Panc1 (cell line): Measurements from ENCODE around the gene OR6F1. TPM values are rescaled to one million over a fixed set of nuclear protein-coding genes. Genes with fewer than 3 reads are reported as not detected.

ENCODE experiments used
- ATAC-seq: fragments of 200-7000 bp; cut with Tn5 transposase; 2 replicates; pipeline ENCODE4 v1.9.1; 2020; ENCODE audit warnings: mild to moderate bottlenecking, moderate library complexity
- BruUV-seq: library from RNA; stranded (reverse); fragments of 400-500 nt; replicated peaks from 2 replicates; lab custom pipeline; 2021; lab: Mats Ljungman, UMichigan
- CTCF ChIA-PET: fragments of 300-600 bp; sonication (Branson Sonifier 250); formaldehyde crosslinking; loops from one replicate; lab custom pipeline; 2022; ENCODE audit warnings: antibody characterized with exemption; lab: Charles Lee
- POLR2A ChIA-PET: fragments of 300-600 bp; sonication (Branson Sonifier 250); formaldehyde crosslinking; loops from one replicate; lab custom pipeline; 2022; ENCODE audit warnings: antibody characterized with exemption; lab: Charles Lee
- DNase-seq: peaks from one replicate; pipeline ENCODE4 v3.0.0-alpha.2; 2010; ENCODE audit warnings: low read depth, low spot score
- H3K27ac ChIP-seq: 2 replicates; pipeline ENCODE4 v1.5.1; 2011; ENCODE audit warnings: mild to moderate bottlenecking, low read length, inconsistent platforms
- H3K27me3 ChIP-seq: fragments of 200-500 bp; sonication (Bioruptor generic); 2 replicates; pipeline ENCODE4 v1.6.0; 2014; ENCODE audit warnings: low read length, inconsistent platforms; ENCODE audit not compliant: control insufficient read depth, insufficient read depth
- H3K36me3 ChIP-seq: fragments of 200-500 bp; sonication (Bioruptor generic); 2 replicates; pipeline ENCODE4 v1.5.1; 2014; ENCODE audit warnings: inconsistent platforms, mild to moderate bottlenecking, low read length, moderate library complexity; ENCODE audit not compliant: control insufficient read depth, insufficient read depth
- H3K4me1 ChIP-seq: 2 replicates; pipeline ENCODE4 v1.5.1; 2011; ENCODE audit warnings: inconsistent platforms, mild to moderate bottlenecking, low read length, moderate library complexity; ENCODE audit not compliant: control insufficient read depth, insufficient read depth
- H3K4me3 ChIP-seq, 2 experiments: 2 replicates each; pipeline ENCODE4 v1.5.1; 2011 to 2012; ENCODE audit warnings: low read depth in 2 of 2, low read length in 2 of 2, mild to moderate bottlenecking in 2 of 2, inconsistent platforms in 1 of 2, moderate library complexity in 1 of 2
- H3K9me3 ChIP-seq: fragments of 200-500 bp; sonication (Bioruptor generic); 2 replicates; pipeline ENCODE4 v1.5.1; 2014; ENCODE audit warnings: low read depth, mild to moderate bottlenecking, inconsistent platforms, low read length, moderate library complexity; ENCODE audit not compliant: control insufficient read depth, insufficient read depth
- POLR2AphosphoS5 ChIP-seq: IDR thresholded peaks from 2 replicates; pipeline ENCODE4 v1.6.1; 2012; ENCODE audit warnings: mild to moderate bottlenecking, low read depth, low read length, moderate library complexity
- SIN3A ChIP-seq: IDR thresholded peaks from 2 replicates; pipeline ENCODE4 v1.6.1; 2012; ENCODE audit warnings: low read depth, mild to moderate bottlenecking, low read length, moderate library complexity, borderline replicate concordance; ENCODE audit not compliant: insufficient read depth
- TCF7L2 ChIP-seq: IDR thresholded peaks from 2 replicates; pipeline ENCODE4 v1.6.1; 2011; ENCODE audit warnings: mild to moderate bottlenecking, low read depth, low read length, inconsistent platforms
- in situ Hi-C: cut with HindIII; loops from 2 replicates; pipeline ENCODE4 v1.10.0; 2016; ENCODE audit warnings: low sequenced_read_pairs, low pct_unique_long_range_greater_than_20kb
- intact Hi-C: fragments of 100-400 bp; cut with micrococcal nuclease; formaldehyde crosslinking; loops from one replicate; pipeline ENCODE4 v1.10.0; 2022; ENCODE audit not compliant: unreplicated experiment
- total RNA-seq: library from RNA; stranded (reverse); gene quantifications from one replicate; pipeline ENCODE4 v1.2.1, GENCODE V29; 2021; ENCODE audit not compliant: unreplicated experiment
- TF ChIP-seq, protein P1 (sequence below), 2 experiments: IDR thresholded peaks; 2 replicates each; pipeline ENCODE4 v1.6.1; 2011 to 2012; ENCODE audit warnings: low read depth in 2 of 2, control low read depth in 1 of 2, low read length in 1 of 2, mild to moderate bottlenecking in 1 of 2, moderate library complexity in 1 of 2; ENCODE audit not compliant: insufficient read depth in 1 of 2
- TF ChIP-seq, protein P2 (sequence below): fragments of 450-650 bp; IDR thresholded peaks from 2 replicates; pipeline ENCODE4 v1.5.1; 2017; ENCODE audit warnings: mild to moderate bottlenecking

OR6F1 gene
- total RNA-seq, 1 experiment from 2014 or later = not detected

DNA sequence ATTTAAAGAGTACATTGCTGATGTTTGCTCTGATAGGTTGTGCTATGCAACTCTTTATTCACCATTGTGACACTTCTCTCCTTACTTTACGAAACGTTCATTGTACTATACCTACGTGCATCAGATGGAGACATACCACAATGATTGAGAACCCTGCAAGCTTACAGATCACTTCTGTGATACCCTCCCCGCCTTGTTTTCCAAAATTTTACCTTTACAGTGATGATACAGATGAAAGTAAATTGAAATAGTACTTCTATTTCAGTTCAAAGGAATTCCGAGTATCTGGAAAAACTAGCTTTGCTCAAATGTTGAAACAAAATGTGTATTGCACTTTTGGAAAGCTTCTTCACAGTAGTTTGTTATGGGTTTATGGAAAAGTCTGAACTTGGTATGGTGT is 25.3 kb upstream of the OR6F1 start:
- DNase-seq = no peak

DNA sequence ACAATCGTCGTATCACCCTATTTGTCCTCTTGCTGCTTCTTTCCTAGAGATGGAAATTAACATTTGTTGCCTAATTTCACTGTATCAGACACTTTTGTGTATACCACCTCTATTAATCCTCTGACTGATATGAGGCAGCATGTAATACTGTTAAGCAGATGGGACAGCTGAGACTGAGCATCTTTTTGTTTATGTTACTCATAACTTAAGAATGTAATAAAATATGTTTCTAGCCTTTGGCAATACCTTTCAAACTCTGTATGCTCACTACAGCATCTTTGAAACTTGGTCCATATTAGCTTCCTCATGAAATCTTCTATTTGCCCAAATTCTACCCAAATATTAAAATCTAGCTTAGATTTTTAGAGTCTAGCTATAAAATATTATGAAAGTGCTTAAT is 24.3 kb upstream of the OR6F1 start:
- ChIA-PET CTCF (no interaction called here), POLR2A (no interaction called here)
- in situ Hi-C loops = no loop called here
- Histone ChIP-seq H3K27me3 (no peaks in the 10 kb centered on the region), H3K4me1 (no peaks in the 10 kb centered on the region), H3K27ac (no peak overlapping the region), H3K9me3 (no peaks in the 10 kb centered on the region), H3K36me3 (no peaks in the 10 kb centered on the region), H3K4me3 (no peak overlapping the region)
- TF ChIP-seq TCF7L2 (no peak), SIN3A (no peak), POLR2AphosphoS5 (no peak)
- TF ChIP-seq, protein P1, sequence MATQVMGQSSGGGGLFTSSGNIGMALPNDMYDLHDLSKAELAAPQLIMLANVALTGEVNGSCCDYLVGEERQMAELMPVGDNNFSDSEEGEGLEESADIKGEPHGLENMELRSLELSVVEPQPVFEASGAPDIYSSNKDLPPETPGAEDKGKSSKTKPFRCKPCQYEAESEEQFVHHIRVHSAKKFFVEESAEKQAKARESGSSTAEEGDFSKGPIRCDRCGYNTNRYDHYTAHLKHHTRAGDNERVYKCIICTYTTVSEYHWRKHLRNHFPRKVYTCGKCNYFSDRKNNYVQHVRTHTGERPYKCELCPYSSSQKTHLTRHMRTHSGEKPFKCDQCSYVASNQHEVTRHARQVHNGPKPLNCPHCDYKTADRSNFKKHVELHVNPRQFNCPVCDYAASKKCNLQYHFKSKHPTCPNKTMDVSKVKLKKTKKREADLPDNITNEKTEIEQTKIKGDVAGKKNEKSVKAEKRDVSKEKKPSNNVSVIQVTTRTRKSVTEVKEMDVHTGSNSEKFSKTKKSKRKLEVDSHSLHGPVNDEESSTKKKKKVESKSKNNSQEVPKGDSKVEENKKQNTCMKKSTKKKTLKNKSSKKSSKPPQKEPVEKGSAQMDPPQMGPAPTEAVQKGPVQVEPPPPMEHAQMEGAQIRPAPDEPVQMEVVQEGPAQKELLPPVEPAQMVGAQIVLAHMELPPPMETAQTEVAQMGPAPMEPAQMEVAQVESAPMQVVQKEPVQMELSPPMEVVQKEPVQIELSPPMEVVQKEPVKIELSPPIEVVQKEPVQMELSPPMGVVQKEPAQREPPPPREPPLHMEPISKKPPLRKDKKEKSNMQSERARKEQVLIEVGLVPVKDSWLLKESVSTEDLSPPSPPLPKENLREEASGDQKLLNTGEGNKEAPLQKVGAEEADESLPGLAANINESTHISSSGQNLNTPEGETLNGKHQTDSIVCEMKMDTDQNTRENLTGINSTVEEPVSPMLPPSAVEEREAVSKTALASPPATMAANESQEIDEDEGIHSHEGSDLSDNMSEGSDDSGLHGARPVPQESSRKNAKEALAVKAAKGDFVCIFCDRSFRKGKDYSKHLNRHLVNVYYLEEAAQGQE (IDR thresholded peaks at IDR 0.05; ENCODE audit: insufficient read depth in 1 of 2, low read depth in 2 of 2, low read length in 1 of 2) = no peak
- TF ChIP-seq, protein P2, sequence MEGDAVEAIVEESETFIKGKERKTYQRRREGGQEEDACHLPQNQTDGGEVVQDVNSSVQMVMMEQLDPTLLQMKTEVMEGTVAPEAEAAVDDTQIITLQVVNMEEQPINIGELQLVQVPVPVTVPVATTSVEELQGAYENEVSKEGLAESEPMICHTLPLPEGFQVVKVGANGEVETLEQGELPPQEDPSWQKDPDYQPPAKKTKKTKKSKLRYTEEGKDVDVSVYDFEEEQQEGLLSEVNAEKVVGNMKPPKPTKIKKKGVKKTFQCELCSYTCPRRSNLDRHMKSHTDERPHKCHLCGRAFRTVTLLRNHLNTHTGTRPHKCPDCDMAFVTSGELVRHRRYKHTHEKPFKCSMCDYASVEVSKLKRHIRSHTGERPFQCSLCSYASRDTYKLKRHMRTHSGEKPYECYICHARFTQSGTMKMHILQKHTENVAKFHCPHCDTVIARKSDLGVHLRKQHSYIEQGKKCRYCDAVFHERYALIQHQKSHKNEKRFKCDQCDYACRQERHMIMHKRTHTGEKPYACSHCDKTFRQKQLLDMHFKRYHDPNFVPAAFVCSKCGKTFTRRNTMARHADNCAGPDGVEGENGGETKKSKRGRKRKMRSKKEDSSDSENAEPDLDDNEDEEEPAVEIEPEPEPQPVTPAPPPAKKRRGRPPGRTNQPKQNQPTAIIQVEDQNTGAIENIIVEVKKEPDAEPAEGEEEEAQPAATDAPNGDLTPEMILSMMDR = no peak
- BruUV-seq = no TSS peak
- DNase-seq (no peak), ATAC-seq (no peak)
- intact Hi-C loops = no loop called here

More for the DNA sequence above, 25.3 kb upstream of the OR6F1 start:
- BruUV-seq = no TSS peak
- no peaks in the 10 kb centered on the region for H3K36me3 ChIP-seq
- intact Hi-C loops (no loop called here), in situ Hi-C loops (no loop called here)
- no peak overlapping the region for H3K27ac ChIP-seq
- H3K9me3 ChIP-seq = 0 out of 2 replicates have a peak, but pooled peaks cover 4% of the 10 kb centered on the region
- ATAC-seq = no peak
- ChIA-PET CTCF (no interaction called here), POLR2A (no interaction called here)
- H3K4me1 ChIP-seq = no peaks in the 10 kb centered on the region
- TF ChIP-seq, protein P1 (IDR thresholded peaks at IDR 0.05; ENCODE audit: insufficient read depth in 1 of 2, low read depth in 2 of 2, low read length in 1 of 2) = no peak
- TF ChIP-seq POLR2AphosphoS5 (no peak), TCF7L2 (no peak), SIN3A (no peak)
- TF ChIP-seq, protein P2 = no peak
- no peaks in the 10 kb centered on the region for H3K27me3 ChIP-seq
- H3K4me3 ChIP-seq = no peak overlapping the region
